Measurements from ENCODE around the gene HHLA2. TPM values are rescaled to one million over a fixed set of nuclear protein-coding genes. Genes with fewer than 3 reads are reported as not detected.
A peak's percentile ranks its signal among the peaks of the same experiment; 100 is the strongest.
"Not testable (repeated sequence)": the region's sequence is repeated elsewhere in the genome, so short reads cannot be mapped to it uniquely, and the experiment has no call there.

Gene HHLA2, protein sequence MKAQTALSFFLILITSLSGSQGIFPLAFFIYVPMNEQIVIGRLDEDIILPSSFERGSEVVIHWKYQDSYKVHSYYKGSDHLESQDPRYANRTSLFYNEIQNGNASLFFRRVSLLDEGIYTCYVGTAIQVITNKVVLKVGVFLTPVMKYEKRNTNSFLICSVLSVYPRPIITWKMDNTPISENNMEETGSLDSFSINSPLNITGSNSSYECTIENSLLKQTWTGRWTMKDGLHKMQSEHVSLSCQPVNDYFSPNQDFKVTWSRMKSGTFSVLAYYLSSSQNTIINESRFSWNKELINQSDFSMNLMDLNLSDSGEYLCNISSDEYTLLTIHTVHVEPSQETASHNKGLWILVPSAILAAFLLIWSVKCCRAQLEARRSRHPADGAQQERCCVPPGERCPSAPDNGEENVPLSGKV
- not detected for polyA plus RNA-seq

GRCh38 chr3:108296239-108296638 is at the start of gene HHLA2:
HHLA2 (plus strand) TSS chr3:108296548; CDS start chr3:108351814, 55,266 bp downstream.
- no peaks in the 10 kb centered on the region for H3K9me3 Mint-ChIP-seq
- H3K27ac Mint-ChIP-seq = no peak within 1 kb of the TSS
- H3K36me3 Mint-ChIP-seq = peaks cover 1% of the 10 kb centered on the region
- H3K4me3 Mint-ChIP-seq = peak within 1 kb of the TSS in 1 of 4 donors; percentile 48
- H3K27me3 Mint-ChIP-seq = peaks cover 1% of the 10 kb centered on the region
- H3K4me1 Mint-ChIP-seq = peaks cover 25 to 32% (median 27%) of the 10 kb centered on the region in 3 donors

DNA sequence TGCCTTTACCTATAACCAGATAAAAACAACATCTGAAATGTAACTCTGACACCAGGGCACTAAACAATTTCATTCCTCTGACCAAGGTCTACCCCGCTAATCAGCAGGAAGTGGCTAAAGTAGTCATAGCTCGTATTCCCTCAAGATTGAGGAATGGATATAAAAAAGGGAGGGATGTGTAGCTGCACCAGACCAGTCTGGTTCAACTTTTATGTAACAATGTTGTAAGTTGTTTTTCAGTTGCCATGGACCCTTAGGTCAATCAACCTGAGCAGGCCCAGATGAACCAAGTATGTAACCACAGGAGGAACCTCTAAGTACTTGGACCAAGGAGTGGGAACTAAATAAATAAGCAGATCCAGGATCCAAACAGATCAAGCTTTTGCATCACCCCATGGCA is 45.7 kb upstream of the HHLA2 start:
- H3K27ac Mint-ChIP-seq = no peak overlapping the region
- H3K27me3 Mint-ChIP-seq = no peaks in the 10 kb centered on the region
- no peaks in the 10 kb centered on the region for H3K4me1 Mint-ChIP-seq
- H3K9me3 Mint-ChIP-seq = peaks cover 0 to 2% (median 0%) of the 10 kb centered on the region in 3 donors
- H3K36me3 Mint-ChIP-seq = no peaks in the 10 kb centered on the region
- no peak overlapping the region for H3K4me3 Mint-ChIP-seq

DNA sequence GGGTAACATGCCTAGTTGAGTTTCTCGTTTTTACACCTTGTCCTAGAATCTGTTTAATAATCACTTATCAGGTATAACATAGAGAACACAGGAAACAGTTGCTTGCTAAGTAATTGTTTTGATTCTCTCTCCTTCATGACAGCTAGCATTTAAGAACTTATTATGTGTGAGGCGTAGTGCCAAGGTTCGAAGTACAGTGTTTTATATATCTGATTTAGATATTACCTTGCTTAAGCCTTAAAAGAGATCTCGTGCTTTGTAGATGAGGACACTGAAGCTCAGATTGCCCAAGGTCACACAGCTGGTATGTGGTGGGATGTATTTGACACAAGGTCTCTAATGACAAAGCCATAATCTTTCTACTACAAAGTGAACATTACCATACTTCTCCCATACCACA is 45.1 kb upstream of the HHLA2 start:
- Mint-ChIP-seq H3K4me1 (no peaks in the 10 kb centered on the region), H3K36me3 (no peaks in the 10 kb centered on the region), H3K4me3 (no peak overlapping the region), H3K9me3 (peaks cover 0 to 2% (median 0%) of the 10 kb centered on the region in 3 donors), H3K27ac (no peak overlapping the region), H3K27me3 (no peaks in the 10 kb centered on the region)

DNA sequence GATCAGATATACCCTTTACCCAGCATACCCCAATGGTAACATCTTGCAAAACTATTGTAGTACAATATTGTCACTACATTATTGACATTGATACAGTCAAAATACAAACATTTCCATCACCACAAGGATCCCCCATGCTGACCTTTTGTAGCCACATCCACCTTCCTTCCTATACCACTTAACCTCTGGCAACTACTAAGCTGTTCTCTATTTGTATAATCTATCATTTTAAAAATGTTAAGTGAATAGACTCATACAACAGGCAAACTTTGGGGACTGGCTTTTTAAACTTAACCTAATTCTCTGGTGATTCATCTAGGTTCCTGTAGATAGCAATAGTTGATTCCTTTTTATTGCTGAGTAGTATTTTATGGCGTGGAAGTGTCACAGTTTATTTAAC is 44.5 kb upstream of the HHLA2 start:
- H3K27me3 Mint-ChIP-seq = no peaks in the 10 kb centered on the region
- no peaks in the 10 kb centered on the region for H3K4me1 Mint-ChIP-seq
- H3K36me3 Mint-ChIP-seq = no peaks in the 10 kb centered on the region
- H3K9me3 Mint-ChIP-seq = peaks cover 0 to 2% (median 0%) of the 10 kb centered on the region in 3 donors
- no peak overlapping the region for H3K27ac Mint-ChIP-seq
- no peak overlapping the region for H3K4me3 Mint-ChIP-seq

GRCh38 chr3:108255131-108255530 is 41.2 kb upstream of the HHLA2 start:
- Mint-ChIP-seq H3K27me3 (no peaks in the 10 kb centered on the region), H3K36me3 (no peaks in the 10 kb centered on the region), H3K4me1 (no peaks in the 10 kb centered on the region), H3K27ac (no peak overlapping the region), H3K9me3 (peaks cover 0 to 2% (median 0%) of the 10 kb centered on the region in 3 donors), H3K4me3 (no peak overlapping the region)

- peak overlapping the region in 1 of 3 donors; percentile 55 for H3K27ac Mint-ChIP-seq
Measured at GRCh38 chr3:108264534-108265298, 31.6 kb upstream of the HHLA2 start.

DNA sequence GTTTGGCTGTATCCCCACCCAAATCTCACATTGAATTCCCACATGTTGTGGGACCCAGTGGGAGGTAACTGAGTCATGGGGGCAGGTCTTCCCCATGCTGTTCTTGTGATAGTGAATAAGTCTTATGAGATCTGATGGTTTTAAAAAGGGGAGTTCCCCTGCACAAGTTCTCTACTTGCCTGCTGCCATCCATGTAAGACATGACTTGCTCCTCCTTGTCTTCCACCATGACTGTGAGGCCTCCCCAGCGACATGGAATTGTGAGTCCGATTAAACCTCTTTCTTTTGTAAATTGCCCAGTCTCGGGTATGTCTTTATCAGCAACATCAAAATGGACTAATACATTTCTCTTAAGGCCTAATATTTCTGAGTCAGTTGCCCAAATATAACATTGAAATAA is 28.1 kb upstream of the HHLA2 start:
- not testable (repeated sequence) for H3K36me3 Mint-ChIP-seq, H3K27me3 Mint-ChIP-seq, H3K27ac Mint-ChIP-seq, H3K4me3 Mint-ChIP-seq, H3K9me3 Mint-ChIP-seq, H3K4me1 Mint-ChIP-seq

More at GRCh38 chr3:108264534-108265298, 31.6 kb upstream of the HHLA2 start:
- not testable (repeated sequence) for H3K27me3 Mint-ChIP-seq, H3K9me3 Mint-ChIP-seq, H3K36me3 Mint-ChIP-seq, H3K4me1 Mint-ChIP-seq
- H3K4me3 Mint-ChIP-seq = peak overlapping the region in 1 of 4 donors; percentile 17

DNA sequence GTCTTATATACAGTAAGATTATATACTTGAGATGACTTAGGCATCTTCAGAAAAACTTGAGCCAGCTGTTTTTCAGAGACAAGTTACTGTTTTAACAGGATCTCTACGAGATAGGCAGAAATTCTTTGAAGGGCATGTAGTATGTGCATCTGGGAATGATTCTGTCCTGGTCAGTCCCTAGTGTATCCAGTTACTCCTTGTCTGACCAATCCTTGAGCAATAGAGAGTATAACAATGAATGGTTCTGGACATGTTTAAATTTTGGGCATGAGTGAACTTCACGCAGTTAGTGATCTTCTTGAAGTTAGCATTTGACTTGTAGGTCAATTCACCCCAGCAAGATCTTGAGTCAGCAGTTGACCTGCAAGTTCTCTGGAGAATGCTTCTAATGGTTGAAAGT is 24.7 kb upstream of the HHLA2 start:
- peaks cover 0 to 7% (median 4%) of the 10 kb centered on the region in 3 donors for H3K9me3 Mint-ChIP-seq
- no peaks in the 10 kb centered on the region for H3K36me3 Mint-ChIP-seq
- H3K27me3 Mint-ChIP-seq = no peaks in the 10 kb centered on the region
- peaks cover 0 to 2% (median 0%) of the 10 kb centered on the region in 3 donors for H3K4me1 Mint-ChIP-seq
- no peak overlapping the region for H3K27ac Mint-ChIP-seq
- H3K4me3 Mint-ChIP-seq = no peak overlapping the region

GRCh38 chr3:108279066-108279465 is 17.3 kb upstream of the HHLA2 start:
- not testable (repeated sequence) for H3K4me1 Mint-ChIP-seq, H3K4me3 Mint-ChIP-seq, H3K27ac Mint-ChIP-seq, H3K27me3 Mint-ChIP-seq
- Mint-ChIP-seq H3K36me3 (peaks cover 12% of the 10 kb centered on the region), H3K9me3 (peaks cover 8 to 19% (median 13%) of the 10 kb centered on the region in 3 donors)

DNA sequence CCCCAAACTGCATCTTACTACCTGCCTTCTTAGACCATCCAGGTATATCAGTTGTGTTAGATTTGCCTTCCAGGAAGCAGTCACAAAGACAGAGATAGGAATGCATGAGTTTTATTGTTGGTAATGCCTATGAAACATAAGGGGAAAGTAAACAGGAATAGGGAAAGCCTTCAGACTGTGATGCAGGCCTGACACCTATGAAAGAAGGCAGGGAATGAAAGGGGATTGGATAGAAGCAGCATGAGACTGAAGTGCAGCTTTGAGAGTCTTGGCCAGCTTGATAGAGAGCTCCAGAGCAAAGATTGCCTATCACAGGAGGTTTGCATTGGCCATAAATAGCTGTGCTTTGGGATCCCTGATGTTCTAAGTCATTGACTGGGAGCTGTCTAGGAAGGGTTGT is 15.9 kb upstream of the HHLA2 start:
- peaks cover 0 to 1% (median 0%) of the 10 kb centered on the region in 3 donors for H3K4me1 Mint-ChIP-seq
- H3K27ac Mint-ChIP-seq = peak overlapping the region in 1 of 3 donors; percentile 73
- H3K4me3 Mint-ChIP-seq = no peak overlapping the region
- peaks cover 13% of the 10 kb centered on the region for H3K36me3 Mint-ChIP-seq
- H3K9me3 Mint-ChIP-seq = peaks cover 8 to 19% (median 13%) of the 10 kb centered on the region in 3 donors
- no peaks in the 10 kb centered on the region for H3K27me3 Mint-ChIP-seq

DNA sequence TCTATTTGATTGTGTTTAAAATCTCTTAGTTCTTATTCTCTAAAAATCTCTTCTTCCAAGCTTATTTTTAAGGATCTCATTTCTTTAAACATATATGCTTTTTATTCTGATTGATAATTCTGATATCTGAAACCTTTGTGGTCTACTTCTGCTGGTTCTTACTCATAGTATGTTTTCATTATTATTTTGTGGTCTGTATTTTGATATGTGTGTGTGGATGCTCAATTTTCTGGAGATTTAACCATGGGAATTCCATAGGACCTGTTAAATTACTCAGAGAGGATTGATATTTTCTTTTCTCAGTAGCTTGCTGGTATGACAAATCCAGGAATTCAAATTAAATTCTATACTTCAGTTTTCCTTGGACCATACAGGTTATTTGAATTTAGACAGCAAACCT is 14.7 kb upstream of the HHLA2 start:
- Mint-ChIP-seq H3K4me3 (no peak overlapping the region), H3K27ac (no peak overlapping the region), H3K9me3 (peaks cover 6 to 19% (median 13%) of the 10 kb centered on the region in 3 donors), H3K36me3 (peaks cover 13% of the 10 kb centered on the region), H3K4me1 (peaks cover 0 to 1% (median 0%) of the 10 kb centered on the region in 3 donors), H3K27me3 (no peaks in the 10 kb centered on the region)

- peaks cover 13% of the 10 kb centered on the region for H3K36me3 Mint-ChIP-seq
- no peaks in the 10 kb centered on the region for H3K27me3 Mint-ChIP-seq
- H3K4me3 Mint-ChIP-seq = no peak overlapping the region
- H3K27ac Mint-ChIP-seq = no peak overlapping the region
- peaks cover 4 to 16% (median 13%) of the 10 kb centered on the region in 3 donors for H3K9me3 Mint-ChIP-seq
- peaks cover 0 to 1% (median 0%) of the 10 kb centered on the region in 3 donors for H3K4me1 Mint-ChIP-seq
Measured at GRCh38 chr3:108283006-108283405, 13.3 kb upstream of the HHLA2 start.

- H3K36me3 Mint-ChIP-seq = peaks cover 13% of the 10 kb centered on the region
- H3K9me3 Mint-ChIP-seq = peaks cover 4 to 12% (median 9%) of the 10 kb centered on the region in 3 donors
- H3K4me3 Mint-ChIP-seq = no peak overlapping the region
- H3K27ac Mint-ChIP-seq = no peak overlapping the region
- H3K27me3 Mint-ChIP-seq = no peaks in the 10 kb centered on the region
- peaks cover 0 to 1% (median 0%) of the 10 kb centered on the region in 3 donors for H3K4me1 Mint-ChIP-seq
Measured at GRCh38 chr3:108283989-108284388, 12.4 kb upstream of the HHLA2 start.

DNA sequence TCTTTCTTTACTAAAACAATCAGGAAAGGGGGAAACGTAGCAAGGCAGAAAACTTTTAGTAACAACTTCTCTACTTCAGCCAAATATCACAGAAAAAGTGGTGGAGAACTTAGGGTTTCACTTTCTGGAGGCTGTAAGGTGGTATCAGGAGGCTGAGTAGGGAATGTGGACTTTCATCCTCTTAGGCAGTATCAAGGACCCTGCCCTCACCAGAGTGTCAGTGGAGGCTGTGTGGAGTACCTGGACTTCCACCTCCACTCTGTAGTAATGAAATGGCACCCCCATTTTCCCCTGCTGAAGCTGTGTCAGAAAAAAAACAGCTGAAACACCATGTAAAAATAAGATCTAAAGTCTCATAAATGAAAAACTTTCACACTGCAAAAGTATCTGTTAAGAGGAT is 11.2 kb upstream of the HHLA2 start:
- H3K4me1 Mint-ChIP-seq = peaks cover 0 to 1% (median 0%) of the 10 kb centered on the region in 3 donors
- no peaks in the 10 kb centered on the region for H3K27me3 Mint-ChIP-seq
- no peak overlapping the region for H3K4me3 Mint-ChIP-seq
- H3K9me3 Mint-ChIP-seq = peaks cover 3 to 4% (median 3%) of the 10 kb centered on the region in 3 donors
- no peak overlapping the region for H3K27ac Mint-ChIP-seq
- H3K36me3 Mint-ChIP-seq = peaks cover 6% of the 10 kb centered on the region

GRCh38 chr3:108287146-108287545 is 9.2 kb upstream of the HHLA2 start:
- Mint-ChIP-seq H3K36me3 (peaks cover 2% of the 10 kb centered on the region), H3K4me1 (peaks cover 8 to 9% (median 8%) of the 10 kb centered on the region in 3 donors), H3K27ac (no peak overlapping the region), H3K4me3 (no peak overlapping the region), H3K9me3 (peaks cover 0 to 4% (median 0%) of the 10 kb centered on the region in 3 donors), H3K27me3 (no peaks in the 10 kb centered on the region)

Data from IgD-negative memory B cell (primary cell).